ENCODE measurements around the gene CD180. TPM values are rescaled to one million over a fixed set of nuclear protein-coding genes. Genes with fewer than 3 reads are reported as not detected.

CD180 gene
- polyA plus RNA-seq, 1 experiment, result not detected

DNA sequence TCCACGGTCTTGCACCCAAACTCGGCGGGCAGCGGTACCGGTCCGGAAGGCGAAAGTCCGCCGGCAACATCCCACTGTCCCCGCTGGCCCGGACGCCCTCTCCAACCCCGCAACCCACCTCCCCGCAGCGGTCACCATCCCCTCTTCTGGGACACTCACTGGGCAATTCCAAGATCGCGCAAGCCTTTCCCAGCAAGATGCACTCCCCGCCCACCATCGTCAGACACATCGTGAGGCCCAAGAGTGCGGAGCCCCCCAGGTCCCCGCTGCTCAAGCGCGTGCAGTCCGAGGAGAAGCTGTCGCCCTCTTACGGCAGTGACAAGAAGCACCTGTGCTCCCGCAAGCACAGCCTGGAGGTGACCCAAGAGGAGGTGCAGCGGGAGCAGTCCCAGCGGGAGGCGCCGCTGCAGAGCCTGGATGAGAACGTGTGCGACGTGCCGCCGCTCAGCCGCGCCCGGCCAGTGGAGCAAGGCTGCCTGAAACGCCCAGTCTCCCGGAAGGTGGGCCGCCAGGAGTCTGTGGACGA, 33.3 kb downstream of the CD180 start:
- Histone ChIP-seq H3K36me3 (ENCODE audit: control insufficient read depth, insufficient read depth, low read length) (peaks cover 4% of the 10 kb centered on the region), H3K4me3 (ENCODE audit: low read depth, low read length) (no peak overlapping the region), H3K27me3 (ENCODE audit: control insufficient read depth, insufficient read depth, low read length) (no peaks in the 10 kb centered on the region)
- POLR2A ChIA-PET, result no interaction called here
- CTCF ChIA-PET, result interaction anchor here (1.2 to 1.9 kb wide), 3 partner anchors 8 to 45 kb away, joined by 3 to 10 read pairs (median 7); no protein-coding TSS in a partner anchor
- no peak for DNase-seq (ENCODE audit: low read depth)
- TF ChIP-seq CTCF (IDR thresholded peaks at IDR 0.05; ENCODE audit: insufficient read depth, low read depth, low read length), result no peak

- Histone ChIP-seq H3K4me3 (ENCODE audit: low read depth, low read length) (no peak overlapping the region), H3K27me3 (ENCODE audit: control insufficient read depth, insufficient read depth, low read length) (no peaks in the 10 kb centered on the region), H3K36me3 (ENCODE audit: control insufficient read depth, insufficient read depth, low read length) (peaks cover 4% of the 10 kb centered on the region)
- TF ChIP-seq CTCF (IDR thresholded peaks at IDR 0.05; ENCODE audit: insufficient read depth, low read depth, low read length), result no peak
- ChIA-PET POLR2A (no interaction called here), CTCF (interaction anchor here (0.6 to 1.3 kb wide), 4 partner anchors 12 to 93 kb away, joined by 3 to 5 read pairs (median 4); no protein-coding TSS in a partner anchor)
- no peak for DNase-seq (ENCODE audit: low read depth)
These were observed 34.8 kb downstream of the CD180 start for GRCh38 chr5:67161767-67162166.

DNA sequence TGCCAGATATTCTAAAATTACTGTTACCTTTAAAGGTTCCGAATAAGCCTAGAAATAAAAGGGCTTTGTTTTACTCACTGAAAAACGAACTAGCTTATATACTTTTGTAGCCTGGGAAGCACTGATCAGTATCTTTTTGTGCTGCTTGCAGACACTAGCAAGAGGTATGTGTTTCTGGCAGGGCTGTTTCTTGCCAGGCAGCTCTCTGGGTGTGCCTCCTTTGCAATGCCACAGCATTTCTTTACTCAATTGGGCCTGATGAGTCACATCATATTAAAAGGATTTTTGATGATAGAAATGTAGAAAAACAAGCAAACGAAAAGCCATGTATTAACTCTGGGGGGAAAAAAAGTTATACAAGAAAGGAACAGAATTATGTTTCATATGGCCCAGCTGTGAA, 35.6 kb downstream of the CD180 start:
- POLR2A ChIA-PET, result no interaction called here
- Histone ChIP-seq H3K36me3 (ENCODE audit: control insufficient read depth, insufficient read depth, low read length) (peaks cover 4% of the 10 kb centered on the region), H3K4me3 (ENCODE audit: low read depth, low read length) (no peak overlapping the region), H3K27me3 (ENCODE audit: control insufficient read depth, insufficient read depth, low read length) (no peaks in the 10 kb centered on the region)
- CTCF ChIA-PET, result interaction anchor here (0.6 to 1.3 kb wide), 2 partner anchors 48 to 94 kb away, joined by 3 to 4 read pairs; no protein-coding TSS in a partner anchor
- no peak for TF ChIP-seq CTCF (IDR thresholded peaks at IDR 0.05; ENCODE audit: insufficient read depth, low read depth, low read length)
- DNase-seq (ENCODE audit: low read depth), result peak; percentile 31

DNA sequence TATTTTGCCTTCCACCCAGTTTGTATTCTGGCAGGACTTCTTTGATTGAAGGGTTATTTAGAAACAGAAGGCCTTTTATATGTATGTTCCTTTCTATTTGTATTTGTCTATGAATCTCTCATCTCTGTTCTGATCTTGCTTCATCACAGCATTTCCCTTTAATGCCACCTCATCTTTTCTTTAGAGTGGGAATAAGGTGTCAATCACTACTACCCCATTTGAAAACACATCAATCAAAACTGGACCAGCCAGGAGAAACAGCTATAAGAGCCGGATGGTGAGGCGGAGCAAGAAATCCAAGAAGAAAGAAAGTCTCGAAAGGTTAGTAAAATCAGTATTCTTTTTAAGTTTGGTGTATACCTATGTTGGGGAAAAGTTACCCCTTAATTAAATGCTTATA, 36.3 kb downstream of the CD180 start:
- Histone ChIP-seq H3K27me3 (ENCODE audit: control insufficient read depth, insufficient read depth, low read length) (no peaks in the 10 kb centered on the region), H3K36me3 (ENCODE audit: control insufficient read depth, insufficient read depth, low read length) (peaks cover 4% of the 10 kb centered on the region), H3K4me3 (ENCODE audit: low read depth, low read length) (no peak overlapping the region)
- ChIA-PET POLR2A (no interaction called here), CTCF (no interaction called here)
- no peak for TF ChIP-seq CTCF (IDR thresholded peaks at IDR 0.05; ENCODE audit: insufficient read depth, low read depth, low read length)
- no peak for DNase-seq (ENCODE audit: low read depth)

DNA sequence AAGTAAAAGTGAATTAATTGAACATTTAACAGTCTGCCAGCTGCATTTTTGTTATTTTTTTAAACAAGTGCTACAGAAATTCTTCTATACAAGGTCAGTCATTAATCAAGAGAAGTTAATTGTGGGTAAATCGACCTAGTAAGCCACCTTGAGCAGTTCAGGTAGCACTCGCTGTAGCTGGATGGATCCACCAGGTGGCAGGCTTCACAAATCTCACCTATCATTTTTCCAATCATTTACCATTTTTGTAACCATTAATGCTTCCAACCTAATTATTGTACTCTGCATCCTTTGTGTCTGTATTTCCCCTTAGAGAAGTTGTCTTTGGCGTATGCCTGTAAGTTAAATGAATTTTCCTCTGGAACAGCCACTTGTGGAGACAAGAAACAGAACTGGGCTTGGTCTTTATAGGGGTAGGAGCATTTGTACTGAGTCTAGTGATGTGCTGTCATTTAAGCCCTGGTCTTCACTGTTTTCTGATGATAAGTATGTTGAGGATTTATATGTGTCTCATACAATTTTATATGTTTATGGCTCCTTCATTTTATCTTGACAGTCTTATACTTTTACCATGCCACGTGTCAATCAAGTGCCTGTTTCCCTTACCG, 39.5 kb downstream of the CD180 start:
- Histone ChIP-seq H3K36me3 (ENCODE audit: control insufficient read depth, insufficient read depth, low read length) (0 out of 2 replicates have a peak, but pooled peaks cover 1% of the 10 kb centered on the region), H3K27me3 (ENCODE audit: control insufficient read depth, insufficient read depth, low read length) (no peaks in the 10 kb centered on the region), H3K4me3 (ENCODE audit: low read depth, low read length) (no peak overlapping the region)
- DNase-seq (ENCODE audit: low read depth), result no peak
- ChIA-PET CTCF (interaction anchor here (0.6 to 4.4 kb wide), 9 partner anchors 10 to 178 kb away, joined by 3 to 28 read pairs (median 3); no protein-coding TSS in a partner anchor), POLR2A (no interaction called here)
- TF ChIP-seq CTCF (IDR thresholded peaks at IDR 0.05; ENCODE audit: insufficient read depth, low read depth, low read length), result peak; percentile 74

Data from BJ (cell line).